ENCODE data around the gene WDR59. TPM values are rescaled to one million over a fixed set of nuclear protein-coding genes. Genes with fewer than 3 reads are reported as not detected.

Gene WDR59
- total RNA-seq, 1 experiment from 2014 or later, result 95.4 TPM

DNA sequence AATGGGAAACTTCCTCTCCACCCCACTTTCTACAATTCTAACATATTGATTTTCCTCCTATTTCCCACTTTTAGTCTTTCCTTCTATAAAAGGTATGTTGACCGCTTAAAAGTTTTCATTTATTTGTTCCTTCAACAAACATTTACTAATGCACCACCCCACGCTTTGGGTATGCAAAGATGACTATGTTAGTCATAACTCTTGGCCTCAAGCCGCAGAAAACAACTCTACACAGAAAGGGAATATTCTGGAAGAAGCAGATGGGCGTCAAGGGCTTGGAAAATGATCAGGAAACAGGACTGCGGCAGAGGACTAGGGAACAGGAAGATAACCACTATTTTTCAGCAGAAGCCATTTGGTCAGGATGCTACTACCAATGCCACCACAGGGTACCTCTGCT lies 153.5 kb downstream of the WDR59 start:
- H3K4me1 Mint-ChIP-seq (ENCODE audit: low read depth, unreplicated experiment), result no peaks in the 10 kb centered on the region
- BruUV-seq (replicated peaks), result no TSS peak
- H3K27ac Mint-ChIP-seq (ENCODE audit: unreplicated experiment), result no peak overlapping the region
- intact Hi-C loops (cut with micrococcal nuclease; ENCODE audit: unreplicated experiment), result no loop called here
- no peak overlapping the region for H3K4me3 Mint-ChIP-seq (ENCODE audit: low read depth, unreplicated experiment)
- no peak for DNase-seq
- TF ChIP-seq CTCF (IDR thresholded peaks at IDR 0.05; ENCODE audit: unreplicated experiment), result no peak
- H3K9me3 Mint-ChIP-seq (ENCODE audit: low read depth, unreplicated experiment), result no peaks in the 10 kb centered on the region
- CTCF ChIA-PET, result interaction anchor here (0.6 to 1.0 kb wide), 2 partner anchors 9 to 29 kb away, joined by 3 read pairs; no protein-coding TSS in a partner anchor
- no peaks in the 10 kb centered on the region for H3K36me3 Mint-ChIP-seq (ENCODE audit: insufficient read depth, unreplicated experiment)
- H3K27me3 Mint-ChIP-seq (ENCODE audit: unreplicated experiment), result peaks cover 45% of the 10 kb centered on the region

DNA sequence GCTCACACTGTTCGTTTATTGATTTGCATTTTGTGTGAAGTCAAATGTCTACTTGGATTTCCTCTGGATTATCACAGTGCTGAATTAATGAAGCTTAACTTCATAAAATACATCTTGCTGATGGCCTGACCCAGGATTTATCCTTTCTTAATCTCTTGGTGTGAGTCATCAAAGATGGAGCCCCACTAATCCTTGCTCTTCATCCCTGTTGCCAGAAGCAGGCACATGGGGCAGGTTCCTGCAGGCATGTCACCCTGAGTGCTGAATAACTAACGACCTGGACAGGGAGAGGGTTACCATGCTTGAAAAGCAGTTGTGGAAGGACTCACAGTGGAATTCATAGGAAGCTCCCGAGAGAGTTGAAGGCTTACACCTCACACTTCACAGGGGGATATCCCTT lies 154.3 kb downstream of the WDR59 start:
- TF ChIP-seq CTCF (IDR thresholded peaks at IDR 0.05; ENCODE audit: unreplicated experiment), result no peak
- H3K27ac Mint-ChIP-seq (ENCODE audit: unreplicated experiment), result no peak overlapping the region
- H3K36me3 Mint-ChIP-seq (ENCODE audit: insufficient read depth, unreplicated experiment), result no peaks in the 10 kb centered on the region
- no TSS peak for BruUV-seq (replicated peaks)
- DNase-seq, result no peak
- no peaks in the 10 kb centered on the region for H3K4me1 Mint-ChIP-seq (ENCODE audit: low read depth, unreplicated experiment)
- no peaks in the 10 kb centered on the region for H3K9me3 Mint-ChIP-seq (ENCODE audit: low read depth, unreplicated experiment)
- intact Hi-C loops (cut with micrococcal nuclease; ENCODE audit: unreplicated experiment), result no loop called here
- CTCF ChIA-PET, result interaction anchor here (1.0 kb wide), 1 partner anchor 28 kb away, joined by 3 read pairs; no protein-coding TSS in a partner anchor
- H3K27me3 Mint-ChIP-seq (ENCODE audit: unreplicated experiment), result peaks cover 45% of the 10 kb centered on the region
- no peak overlapping the region for H3K4me3 Mint-ChIP-seq (ENCODE audit: low read depth, unreplicated experiment)

DNA sequence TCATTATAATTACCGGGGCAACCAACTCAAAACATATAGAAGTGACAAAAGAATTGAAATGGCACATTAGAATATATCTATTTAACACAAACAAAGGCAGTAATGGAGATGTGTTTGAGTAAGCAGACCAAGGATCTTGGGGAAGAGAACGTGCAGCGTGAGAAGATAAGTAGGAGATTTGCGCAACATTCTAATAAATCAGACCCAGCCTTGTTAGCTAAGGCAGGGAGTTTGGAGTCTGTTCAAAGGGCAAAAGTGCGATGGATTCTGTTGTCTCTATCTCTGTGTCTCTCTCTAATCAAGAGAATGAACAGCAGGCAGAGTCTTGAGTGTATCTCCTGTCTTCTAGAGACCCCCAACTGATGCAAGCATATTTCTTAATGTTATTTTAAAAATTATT lies 155.3 kb downstream of the WDR59 start:
- BruUV-seq (replicated peaks), result no TSS peak
- H3K36me3 Mint-ChIP-seq (ENCODE audit: insufficient read depth, unreplicated experiment), result no peaks in the 10 kb centered on the region
- intact Hi-C loops (cut with micrococcal nuclease; ENCODE audit: unreplicated experiment), result no loop called here
- no peak for TF ChIP-seq CTCF (IDR thresholded peaks at IDR 0.05; ENCODE audit: unreplicated experiment)
- CTCF ChIA-PET, result no interaction called here
- H3K9me3 Mint-ChIP-seq (ENCODE audit: low read depth, unreplicated experiment), result no peaks in the 10 kb centered on the region
- H3K4me3 Mint-ChIP-seq (ENCODE audit: low read depth, unreplicated experiment), result no peak overlapping the region
- peaks cover 48% of the 10 kb centered on the region for H3K27me3 Mint-ChIP-seq (ENCODE audit: unreplicated experiment)
- no peak for DNase-seq
- no peak overlapping the region for H3K27ac Mint-ChIP-seq (ENCODE audit: unreplicated experiment)
- H3K4me1 Mint-ChIP-seq (ENCODE audit: low read depth, unreplicated experiment), result no peaks in the 10 kb centered on the region

GRCh38 chr16:74825941-74826340 lies 159.0 kb downstream of the WDR59 start:
- intact Hi-C loops (cut with micrococcal nuclease; ENCODE audit: unreplicated experiment), result no loop called here
- no peak overlapping the region for H3K4me3 Mint-ChIP-seq (ENCODE audit: low read depth, unreplicated experiment)
- peaks cover 51% of the 10 kb centered on the region for H3K27me3 Mint-ChIP-seq (ENCODE audit: unreplicated experiment)
- no peak for TF ChIP-seq CTCF (IDR thresholded peaks at IDR 0.05; ENCODE audit: unreplicated experiment)
- no peaks in the 10 kb centered on the region for H3K4me1 Mint-ChIP-seq (ENCODE audit: low read depth, unreplicated experiment)
- no peak overlapping the region for H3K27ac Mint-ChIP-seq (ENCODE audit: unreplicated experiment)
- H3K36me3 Mint-ChIP-seq (ENCODE audit: insufficient read depth, unreplicated experiment), result no peaks in the 10 kb centered on the region
- CTCF ChIA-PET, result no interaction called here
- H3K9me3 Mint-ChIP-seq (ENCODE audit: low read depth, unreplicated experiment), result no peaks in the 10 kb centered on the region
- no peak for DNase-seq
- no TSS peak for BruUV-seq (replicated peaks)

Data from Calu3 (cell line).